GM12878 (cell line): ENCODE measurements around the gene SMAGP. TPM values are rescaled to one million over a fixed set of nuclear protein-coding genes. Genes with fewer than 3 reads are reported as not detected.

Experiments used
- BCL11A ChIP-seq: IDR thresholded peaks from 2 replicates; pipeline ENCODE4 v1.6.1; 2011; ENCODE audit warnings: low read depth, low read length
- BMI1 ChIP-seq: fragments of 450-650 bp; IDR thresholded peaks from 2 replicates; pipeline ENCODE4 v1.6.1; 2016; ENCODE audit warnings: mild to moderate bottlenecking, moderate library complexity, borderline replicate concordance
- CBFB ChIP-seq: IDR thresholded peaks from 2 replicates; pipeline ENCODE4 v1.6.1; 2016; ENCODE audit warnings: antibody characterized with exemption, low read depth
- ETV6 ChIP-seq, 2 experiments: fragments of 450-650 bp in 1 of 2; IDR thresholded peaks in 1 of 2; conservative IDR thresholded peaks in 1 of 2; 2 replicates each; pipeline ENCODE4 v1.6.1; 2014; ENCODE audit warnings: antibody characterized with exemption in 1 of 2, borderline replicate concordance in 1 of 2, low read depth in 1 of 2, mild to moderate bottlenecking in 1 of 2, moderate library complexity in 1 of 2
- HDAC2 ChIP-seq: fragments of 200-600 bp; sonication (generic); IDR thresholded peaks from 2 replicates; pipeline ENCODE4 v1.6.1; 2017
- HDAC6 ChIP-seq: fragments of 200-600 bp; sonication (generic); IDR thresholded peaks from one replicate; pipeline ENCODE4 v1.8.0; 2017; ENCODE audit warnings: antibody characterized with exemption; ENCODE audit not compliant: unreplicated experiment
- NFIC ChIP-seq: IDR thresholded peaks from 2 replicates; pipeline ENCODE4 v1.6.1; 2012; ENCODE audit warnings: low read depth, mild to moderate bottlenecking, inconsistent platforms, low read length, moderate library complexity
- NR2C2 ChIP-seq: IDR thresholded peaks from 2 replicates; pipeline ENCODE4 v1.6.1; 2011; ENCODE audit warnings: borderline replicate concordance, low read depth; ENCODE audit not compliant: control insufficient read depth, insufficient read length
- RB1 ChIP-seq: fragments of 450-650 bp; formaldehyde crosslinking; IDR thresholded peaks from 2 replicates; pipeline ENCODE4 v1.6.1; 2017; ENCODE audit warnings: mild to moderate bottlenecking, borderline replicate concordance
- RFX5 ChIP-seq: IDR thresholded peaks from 2 replicates; pipeline ENCODE4 v1.6.1; 2011; ENCODE audit warnings: low read depth, low read length, improper control_type of control experiment
- SIN3A ChIP-seq: IDR thresholded peaks from 2 replicates; pipeline ENCODE4 v1.6.1; 2012; ENCODE audit warnings: low read depth, low read length, improper control_type of control experiment
- YBX1 ChIP-seq: fragments of 450-650 bp; IDR thresholded peaks from 2 replicates; pipeline ENCODE4 v1.6.1; 2016; ENCODE audit warnings: antibody characterized with exemption
- YY1 ChIP-seq: IDR thresholded peaks from 2 replicates; pipeline ENCODE4 v1.6.1; 2011; ENCODE audit warnings: low read depth, mild to moderate bottlenecking, low read length
- ZNF207 ChIP-seq: fragments of 450-650 bp; IDR thresholded peaks from 2 replicates; pipeline ENCODE4 v1.6.1; 2014; ENCODE audit warnings: antibody characterized with exemption, mild to moderate bottlenecking, borderline replicate concordance
- polyA plus RNA-seq, 11 experiments: library from polyadenylated mRNA; depleted of rRNA in 4 of 11; unstranded in 6 of 11; stranded (reverse) in 5 of 11; fragments of >200 nt; fragmentation: Nextera tagmentation in 4 of 11; fragmentation: Illumina TruSeq in 1 of 11; extraction: Ambion mirVana in 4 of 11; extraction: Trizol in 1 of 11; gene quantifications; 1 replicate in 1 of 11; 2 replicates in 10 of 11; pipeline versions ENCODE4 v1.2.1 to v1.2.3, GENCODE V29; 2011 to 2016; ENCODE audit warnings: inconsistent platforms in 2 of 11, missing spikeins in 2 of 11, low read depth in 1 of 11
- total RNA-seq, 4 experiments: library from RNA; depleted of rRNA in 3 of 4; stranded (reverse); fragments of >200 nt in 3 of 4; fragmentation: Illumina TruSeq in 1 of 4; extraction: Trizol in 1 of 4; gene quantifications; 2 replicates each; pipeline versions ENCODE4 v1.2.1 to v1.2.3, GENCODE V29; 2013 to 2021
- TF ChIP-seq, protein P1 (sequence below): fragments of 450-650 bp; formaldehyde crosslinking; IDR thresholded peaks from 2 replicates; pipeline ENCODE4 v1.4.0; 2020; ENCODE audit warnings: mild to moderate bottlenecking, moderate library complexity
- TF ChIP-seq, protein P2 (sequence below): fragments of 450-650 bp; IDR thresholded peaks from 2 replicates; pipeline ENCODE4 v1.6.1; 2016; ENCODE audit warnings: mild to moderate bottlenecking
- TF ChIP-seq, protein P3 (sequence below): IDR thresholded peaks from 2 replicates; pipeline ENCODE4 v1.6.1; 2011; ENCODE audit warnings: borderline replicate concordance, low read depth, mild to moderate bottlenecking, moderate library complexity, mixed read lengths, low read length; ENCODE audit not compliant: insufficient read depth; ENCODE audit errors: extremely low read length
- TF ChIP-seq, protein P4 (sequence below): fragments of 450-650 bp; IDR thresholded peaks from 2 replicates; pipeline ENCODE4 v1.6.1; 2017; ENCODE audit warnings: mild to moderate bottlenecking, moderate library complexity
- TF ChIP-seq, protein P5 (sequence below): IDR thresholded peaks from 2 replicates; pipeline ENCODE4 v1.6.1; 2011; ENCODE audit warnings: borderline replicate concordance, low read depth, mild to moderate bottlenecking, moderate library complexity, low read length; ENCODE audit not compliant: insufficient read depth, poor library complexity, severe bottlenecking

SMAGP gene
- total and polyA plus RNA-seq, 10 of the 15 experiments (the other 5 are each of a cell fraction or from before 2014, with no cell fraction given), result 0.42 to 7.1 (median 3.9) TPM

DNA sequence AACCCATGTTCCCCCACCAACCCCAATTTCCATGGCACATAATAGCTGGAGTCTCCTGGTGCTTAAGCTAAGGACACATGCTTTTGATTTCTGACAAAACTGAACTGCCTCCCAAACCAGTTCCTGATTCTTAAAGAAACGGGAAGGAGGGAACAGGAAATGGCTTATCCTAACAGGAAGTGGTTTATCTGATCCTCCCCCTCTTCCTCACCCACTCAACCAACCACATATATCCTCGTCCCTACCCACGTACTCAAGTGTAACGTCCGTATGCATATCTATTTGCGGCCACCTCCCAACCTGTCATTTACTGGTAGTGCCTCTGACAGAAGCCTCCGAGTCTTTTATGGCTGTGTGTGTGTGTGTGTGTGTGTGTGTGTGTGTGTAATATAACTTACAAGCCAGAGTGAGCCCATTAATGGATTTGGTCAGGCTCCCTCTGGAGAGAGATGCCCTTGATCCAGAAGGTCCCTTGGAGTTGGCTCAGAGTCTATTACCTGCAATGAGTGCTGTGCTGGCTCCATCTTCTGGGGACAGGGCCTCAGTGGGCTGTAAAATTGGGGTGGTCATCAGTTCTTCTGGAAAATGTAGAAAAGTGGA is 23.9 kb downstream of the SMAGP start (continued):
- TF ChIP-seq, protein P1, sequence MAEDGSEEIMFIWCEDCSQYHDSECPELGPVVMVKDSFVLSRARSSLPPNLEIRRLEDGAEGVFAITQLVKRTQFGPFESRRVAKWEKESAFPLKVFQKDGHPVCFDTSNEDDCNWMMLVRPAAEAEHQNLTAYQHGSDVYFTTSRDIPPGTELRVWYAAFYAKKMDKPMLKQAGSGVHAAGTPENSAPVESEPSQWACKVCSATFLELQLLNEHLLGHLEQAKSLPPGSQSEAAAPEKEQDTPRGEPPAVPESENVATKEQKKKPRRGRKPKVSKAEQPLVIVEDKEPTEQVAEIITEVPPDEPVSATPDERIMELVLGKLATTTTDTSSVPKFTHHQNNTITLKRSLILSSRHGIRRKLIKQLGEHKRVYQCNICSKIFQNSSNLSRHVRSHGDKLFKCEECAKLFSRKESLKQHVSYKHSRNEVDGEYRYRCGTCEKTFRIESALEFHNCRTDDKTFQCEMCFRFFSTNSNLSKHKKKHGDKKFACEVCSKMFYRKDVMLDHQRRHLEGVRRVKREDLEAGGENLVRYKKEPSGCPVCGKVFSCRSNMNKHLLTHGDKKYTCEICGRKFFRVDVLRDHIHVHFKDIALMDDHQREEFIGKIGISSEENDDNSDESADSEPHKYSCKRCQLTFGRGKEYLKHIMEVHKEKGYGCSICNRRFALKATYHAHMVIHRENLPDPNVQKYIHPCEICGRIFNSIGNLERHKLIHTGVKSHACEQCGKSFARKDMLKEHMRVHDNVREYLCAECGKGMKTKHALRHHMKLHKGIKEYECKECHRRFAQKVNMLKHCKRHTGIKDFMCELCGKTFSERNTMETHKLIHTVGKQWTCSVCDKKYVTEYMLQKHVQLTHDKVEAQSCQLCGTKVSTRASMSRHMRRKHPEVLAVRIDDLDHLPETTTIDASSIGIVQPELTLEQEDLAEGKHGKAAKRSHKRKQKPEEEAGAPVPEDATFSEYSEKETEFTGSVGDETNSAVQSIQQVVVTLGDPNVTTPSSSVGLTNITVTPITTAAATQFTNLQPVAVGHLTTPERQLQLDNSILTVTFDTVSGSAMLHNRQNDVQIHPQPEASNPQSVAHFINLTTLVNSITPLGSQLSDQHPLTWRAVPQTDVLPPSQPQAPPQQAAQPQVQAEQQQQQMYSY (CRISPR knock-in tag), result no peak
- TF ChIP-seq BMI1 (no peak), SIN3A (no peak), HDAC6 (no peak), CBFB (no peak), NR2C2 (no peak), RB1 (no peak), NFIC (peak; percentile 59; the same call in 1 of the 2 replicates), YY1 (no peak), HDAC2 (no peak), RFX5 (no peak), YBX1 (no peak), BCL11A (no peak), ETV6 (conservative IDR thresholded peaks at IDR 0.05 in 1 of 2, IDR thresholded peaks at IDR 0.05 in 1 of 2; ENCODE audit: borderline replicate concordance in 1 of 2, low read depth in 1 of 2) (peak in 1 of 2 experiments; percentile 80; a peak in 2 of 4 replicates), ZNF207 (no peak)
- TF ChIP-seq, protein P2, sequence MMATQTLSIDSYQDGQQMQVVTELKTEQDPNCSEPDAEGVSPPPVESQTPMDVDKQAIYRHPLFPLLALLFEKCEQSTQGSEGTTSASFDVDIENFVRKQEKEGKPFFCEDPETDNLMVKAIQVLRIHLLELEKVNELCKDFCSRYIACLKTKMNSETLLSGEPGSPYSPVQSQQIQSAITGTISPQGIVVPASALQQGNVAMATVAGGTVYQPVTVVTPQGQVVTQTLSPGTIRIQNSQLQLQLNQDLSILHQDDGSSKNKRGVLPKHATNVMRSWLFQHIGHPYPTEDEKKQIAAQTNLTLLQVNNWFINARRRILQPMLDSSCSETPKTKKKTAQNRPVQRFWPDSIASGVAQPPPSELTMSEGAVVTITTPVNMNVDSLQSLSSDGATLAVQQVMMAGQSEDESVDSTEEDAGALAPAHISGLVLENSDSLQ, result no peak
- TF ChIP-seq, protein P3, sequence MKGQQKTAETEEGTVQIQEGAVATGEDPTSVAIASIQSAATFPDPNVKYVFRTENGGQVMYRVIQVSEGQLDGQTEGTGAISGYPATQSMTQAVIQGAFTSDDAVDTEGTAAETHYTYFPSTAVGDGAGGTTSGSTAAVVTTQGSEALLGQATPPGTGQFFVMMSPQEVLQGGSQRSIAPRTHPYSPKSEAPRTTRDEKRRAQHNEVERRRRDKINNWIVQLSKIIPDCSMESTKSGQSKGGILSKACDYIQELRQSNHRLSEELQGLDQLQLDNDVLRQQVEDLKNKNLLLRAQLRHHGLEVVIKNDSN, result no peak
- TF ChIP-seq, protein P4, sequence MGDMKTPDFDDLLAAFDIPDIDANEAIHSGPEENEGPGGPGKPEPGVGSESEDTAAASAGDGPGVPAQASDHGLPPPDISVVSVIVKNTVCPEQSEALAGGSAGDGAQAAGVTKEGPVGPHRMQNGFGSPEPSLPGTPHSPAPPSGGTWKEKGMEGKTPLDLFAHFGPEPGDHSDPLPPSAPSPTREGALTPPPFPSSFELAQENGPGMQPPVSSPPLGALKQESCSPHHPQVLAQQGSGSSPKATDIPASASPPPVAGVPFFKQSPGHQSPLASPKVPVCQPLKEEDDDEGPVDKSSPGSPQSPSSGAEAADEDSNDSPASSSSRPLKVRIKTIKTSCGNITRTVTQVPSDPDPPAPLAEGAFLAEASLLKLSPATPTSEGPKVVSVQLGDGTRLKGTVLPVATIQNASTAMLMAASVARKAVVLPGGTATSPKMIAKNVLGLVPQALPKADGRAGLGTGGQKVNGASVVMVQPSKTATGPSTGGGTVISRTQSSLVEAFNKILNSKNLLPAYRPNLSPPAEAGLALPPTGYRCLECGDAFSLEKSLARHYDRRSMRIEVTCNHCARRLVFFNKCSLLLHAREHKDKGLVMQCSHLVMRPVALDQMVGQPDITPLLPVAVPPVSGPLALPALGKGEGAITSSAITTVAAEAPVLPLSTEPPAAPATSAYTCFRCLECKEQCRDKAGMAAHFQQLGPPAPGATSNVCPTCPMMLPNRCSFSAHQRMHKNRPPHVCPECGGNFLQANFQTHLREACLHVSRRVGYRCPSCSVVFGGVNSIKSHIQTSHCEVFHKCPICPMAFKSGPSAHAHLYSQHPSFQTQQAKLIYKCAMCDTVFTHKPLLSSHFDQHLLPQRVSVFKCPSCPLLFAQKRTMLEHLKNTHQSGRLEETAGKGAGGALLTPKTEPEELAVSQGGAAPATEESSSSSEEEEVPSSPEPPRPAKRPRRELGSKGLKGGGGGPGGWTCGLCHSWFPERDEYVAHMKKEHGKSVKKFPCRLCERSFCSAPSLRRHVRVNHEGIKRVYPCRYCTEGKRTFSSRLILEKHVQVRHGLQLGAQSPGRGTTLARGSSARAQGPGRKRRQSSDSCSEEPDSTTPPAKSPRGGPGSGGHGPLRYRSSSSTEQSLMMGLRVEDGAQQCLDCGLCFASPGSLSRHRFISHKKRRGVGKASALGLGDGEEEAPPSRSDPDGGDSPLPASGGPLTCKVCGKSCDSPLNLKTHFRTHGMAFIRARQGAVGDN, result no peak
- TF ChIP-seq, protein P5, sequence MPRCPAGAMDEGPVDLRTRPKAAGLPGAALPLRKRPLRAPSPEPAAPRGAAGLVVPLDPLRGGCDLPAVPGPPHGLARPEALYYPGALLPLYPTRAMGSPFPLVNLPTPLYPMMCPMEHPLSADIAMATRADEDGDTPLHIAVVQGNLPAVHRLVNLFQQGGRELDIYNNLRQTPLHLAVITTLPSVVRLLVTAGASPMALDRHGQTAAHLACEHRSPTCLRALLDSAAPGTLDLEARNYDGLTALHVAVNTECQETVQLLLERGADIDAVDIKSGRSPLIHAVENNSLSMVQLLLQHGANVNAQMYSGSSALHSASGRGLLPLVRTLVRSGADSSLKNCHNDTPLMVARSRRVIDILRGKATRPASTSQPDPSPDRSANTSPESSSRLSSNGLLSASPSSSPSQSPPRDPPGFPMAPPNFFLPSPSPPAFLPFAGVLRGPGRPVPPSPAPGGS, result no peak
